HG03045 (cell line): ENCODE data around the gene UBE2J2.
A peak's percentile ranks its signal among the peaks of the same experiment; 100 is the strongest.

ENCODE experiments used
- ATAC-seq: cut with Tn5 transposase; IDR thresholded peaks from one replicate; pipeline ENCODE4 v1.9.1; 2021; ENCODE audit warnings: mild to moderate bottlenecking, moderate library complexity; ENCODE audit not compliant: unreplicated experiment

Gene UBE2J2

DNA sequence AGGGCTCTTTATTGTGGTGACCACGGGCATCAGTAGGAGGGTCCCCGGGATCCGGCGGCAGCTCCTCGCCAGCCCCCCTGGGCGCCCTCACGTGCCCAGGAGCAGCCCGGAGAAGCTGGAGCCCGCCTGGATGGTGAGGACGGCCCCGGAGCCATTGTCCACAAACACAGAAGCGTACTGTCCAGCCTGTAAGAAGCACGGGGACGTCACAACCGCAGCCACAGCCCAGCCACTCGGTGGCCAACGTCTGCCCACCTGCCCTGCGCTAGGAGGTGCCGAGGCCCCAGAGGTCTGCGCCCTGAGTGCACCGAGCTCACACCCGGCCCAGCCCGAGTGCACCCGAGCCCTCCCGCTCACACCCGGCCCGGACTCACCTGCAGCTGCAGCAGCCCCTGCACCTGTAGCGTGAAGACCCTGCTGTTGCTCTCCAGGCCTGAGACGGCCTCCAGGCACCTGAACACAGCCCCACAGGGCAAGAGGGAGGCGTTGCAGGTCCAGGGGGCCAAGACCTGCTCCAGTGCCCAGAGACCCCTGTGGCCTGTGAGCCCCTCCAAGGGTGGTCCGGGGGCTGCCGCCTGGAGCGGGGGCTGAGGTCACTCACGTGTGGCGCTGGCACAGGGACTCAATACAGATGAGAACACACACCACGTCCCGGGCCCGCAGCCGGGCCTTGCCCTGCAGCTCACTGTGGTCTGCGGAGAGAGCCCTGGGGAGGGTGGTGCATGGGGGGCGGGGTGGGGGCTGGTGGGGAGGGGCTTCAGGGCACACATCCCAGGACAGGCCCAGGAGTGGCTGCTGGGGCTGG lies 31.0 kb downstream of the UBE2J2 start:
- ATAC-seq: no peak

DNA sequence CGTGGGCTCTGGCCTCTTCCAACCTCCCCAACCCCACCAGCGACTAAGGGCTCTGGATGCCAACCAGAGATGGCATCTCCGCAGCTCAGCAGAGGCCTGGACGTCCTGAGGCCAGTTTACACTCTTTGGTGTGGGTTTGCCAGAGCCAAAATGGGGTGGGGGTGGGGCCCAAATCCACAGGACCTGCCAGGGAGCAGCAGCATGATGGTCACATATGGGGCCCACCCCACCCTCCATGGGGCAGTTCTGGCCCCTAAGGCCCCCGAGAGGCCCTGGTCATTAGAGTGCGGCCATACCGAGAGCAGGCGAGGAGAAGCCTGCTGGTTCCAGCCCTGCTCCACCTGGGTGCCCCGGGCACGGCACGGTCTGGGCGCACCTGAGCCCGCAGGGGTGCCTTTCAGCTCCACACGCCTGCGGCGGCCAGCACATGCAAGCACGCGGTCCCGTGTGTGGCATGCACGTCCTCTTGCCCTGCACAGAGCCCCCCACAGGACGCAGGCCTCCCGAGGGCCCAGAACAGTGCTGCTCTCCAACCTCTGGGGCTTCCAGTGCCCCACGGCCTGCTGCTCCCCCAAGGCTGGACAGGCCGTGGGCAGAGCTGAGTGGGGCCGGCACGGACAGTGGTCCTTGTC lies 31.9 kb downstream of the UBE2J2 start:
- no peak for ATAC-seq

DNA sequence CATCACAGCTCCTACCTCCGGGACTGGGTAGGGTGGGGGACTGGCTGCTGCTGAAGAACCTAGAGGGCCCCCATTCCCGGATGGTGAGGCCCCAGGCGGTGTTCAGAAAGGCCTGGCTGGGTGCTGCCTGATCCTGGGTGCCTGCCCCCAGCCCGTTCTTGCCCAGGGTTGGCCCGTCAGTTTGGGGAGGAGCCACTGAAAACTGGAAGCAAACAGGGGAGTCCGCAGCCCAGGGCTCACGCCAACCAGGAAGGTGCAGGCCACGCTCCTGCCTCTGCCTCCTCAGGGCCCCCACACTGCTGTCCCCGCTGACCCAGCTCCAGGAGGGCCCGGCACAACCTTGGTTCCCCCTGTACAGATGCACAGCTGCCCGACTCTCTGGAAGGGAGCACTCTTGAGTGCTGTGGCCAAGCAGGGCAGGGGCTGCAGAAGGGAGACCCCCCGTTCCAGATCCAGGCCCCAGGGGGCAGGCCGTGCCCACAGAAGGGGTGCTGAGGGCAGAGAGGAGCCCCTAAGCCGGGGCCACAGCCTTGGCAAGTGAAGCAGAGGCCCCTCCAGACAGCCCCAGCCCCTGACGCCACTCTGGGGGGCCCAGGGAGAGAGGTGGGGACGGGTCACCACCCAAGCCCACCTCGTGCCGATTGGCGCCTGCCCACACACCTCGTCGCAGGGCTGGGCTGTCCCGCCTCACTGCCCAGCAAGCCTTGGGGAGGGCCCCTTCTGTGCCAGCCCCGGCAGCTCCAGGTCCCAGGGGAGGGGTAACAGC lies 32.6 kb downstream of the UBE2J2 start:
- ATAC-seq: no peak

GRCh38 chr1:1240348-1240732 lies 33.3 kb downstream of the UBE2J2 start:
- ATAC-seq: no peak

GRCh38 chr1:1239614-1240347 lies 33.9 kb downstream of the UBE2J2 start:
- ATAC-seq: no peak

DNA sequence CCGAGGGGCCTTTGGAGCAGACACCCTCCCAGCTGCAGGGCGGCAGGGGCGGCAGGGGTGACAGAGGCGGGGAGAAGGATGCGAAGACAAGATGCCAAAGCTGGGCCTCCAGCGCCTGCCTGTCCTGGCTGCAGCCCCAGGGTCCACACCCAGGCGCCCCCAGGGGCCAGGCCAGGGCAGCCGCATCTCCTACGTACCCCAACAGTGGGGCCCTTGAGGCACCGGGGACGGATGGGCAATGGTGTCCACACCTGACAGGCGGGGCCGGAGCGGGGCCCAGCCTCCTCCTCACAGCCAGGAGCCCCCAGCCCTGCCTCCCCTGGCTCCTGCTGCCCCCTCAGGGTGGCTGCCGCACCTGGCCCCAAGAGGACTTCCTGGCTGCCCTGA lies 34.4 kb downstream of the UBE2J2 start:
- ATAC-seq: no peak

GRCh38 chr1:1238702-1239178 lies 34.9 kb downstream of the UBE2J2 start:
- no peak for ATAC-seq

GRCh38 chr1:1237874-1238701 lies 35.6 kb downstream of the UBE2J2 start:
- no peak for ATAC-seq

DNA sequence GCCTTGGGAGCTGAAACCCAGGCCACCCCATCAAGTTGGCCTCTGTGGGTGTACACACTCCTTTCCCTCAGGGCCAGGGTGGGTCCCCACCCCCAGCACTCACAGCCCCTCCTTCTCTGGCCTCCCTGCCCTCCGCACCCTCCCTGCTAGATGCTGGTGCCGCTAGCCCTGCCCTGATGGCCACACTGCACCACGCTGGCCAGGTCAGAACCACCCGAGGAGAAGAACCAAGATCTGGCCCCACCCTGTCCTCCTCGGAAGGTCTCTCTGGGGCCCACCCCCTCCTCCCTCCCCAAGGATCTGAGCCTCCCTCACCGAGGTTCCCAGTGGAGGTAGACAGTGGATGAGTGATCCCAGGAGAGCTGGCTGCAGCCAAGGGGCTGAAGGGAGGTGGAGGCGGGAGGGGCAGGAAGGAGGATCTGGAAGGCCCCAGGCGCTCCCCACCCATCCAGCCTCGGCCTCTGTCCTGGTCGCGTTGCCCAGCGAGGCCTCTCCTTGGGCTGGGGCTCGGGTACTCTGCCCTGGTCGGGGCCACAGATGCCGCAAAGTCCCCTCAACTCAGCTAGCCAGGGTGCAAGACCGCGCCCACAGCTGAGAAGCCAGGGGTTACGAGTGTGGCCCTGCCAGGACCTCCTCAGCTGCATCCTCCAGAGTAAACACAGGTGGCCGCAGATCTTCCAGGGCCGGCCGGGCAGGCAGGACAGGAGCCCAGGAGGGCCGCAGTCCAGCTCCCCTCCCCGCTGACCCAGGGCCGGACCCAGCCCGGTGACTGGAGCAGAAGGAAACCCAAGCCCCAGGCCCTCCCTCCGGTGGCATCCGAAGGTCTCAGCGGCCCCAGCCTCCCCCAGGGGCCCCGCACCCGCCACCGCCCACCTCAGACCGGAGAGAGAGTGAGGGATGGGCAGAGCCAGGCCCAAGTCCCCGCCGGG lies 36.4 kb downstream of the UBE2J2 start:
- ATAC-seq: no peak

DNA sequence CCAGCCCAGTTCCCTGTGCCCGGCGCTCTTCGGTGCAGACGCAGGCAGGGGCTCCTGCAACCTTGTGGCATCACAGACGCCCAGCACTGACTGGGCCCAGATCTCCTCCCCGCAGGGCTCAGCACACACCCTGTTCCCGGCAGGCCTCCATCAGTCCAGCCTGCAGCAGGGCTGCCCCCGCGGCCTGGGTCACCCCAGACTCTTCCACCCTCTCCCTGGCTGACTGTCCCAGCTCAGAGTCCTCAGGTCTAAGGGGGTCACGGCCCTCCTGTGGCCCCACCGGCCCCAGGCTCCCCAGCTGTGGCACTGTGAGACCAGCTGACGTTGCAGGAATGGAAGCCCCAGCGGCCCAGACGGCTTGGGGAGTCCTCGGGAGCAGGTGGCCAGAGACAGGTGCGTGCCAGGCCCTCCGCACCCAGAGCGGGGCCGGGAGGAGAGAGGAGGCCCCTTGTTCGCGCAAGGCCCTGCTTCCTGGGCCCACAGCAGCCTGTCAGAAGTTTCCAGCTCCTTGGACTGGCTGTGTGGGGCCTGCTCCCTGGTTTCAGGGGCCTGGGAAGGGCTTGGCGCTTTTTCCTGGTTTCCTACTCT lies 37.4 kb downstream of the UBE2J2 start:
- ATAC-seq: no peak

- no peak for ATAC-seq
These were observed 38.5 kb downstream of the UBE2J2 start for GRCh38 chr1:1235016-1235744.

- ATAC-seq: no peak
These were observed 39.4 kb downstream of the UBE2J2 start for GRCh38 chr1:1234180-1234808.

- no peak for ATAC-seq
These were observed 40.1 kb downstream of the UBE2J2 start for GRCh38 chr1:1233567-1233892.

DNA sequence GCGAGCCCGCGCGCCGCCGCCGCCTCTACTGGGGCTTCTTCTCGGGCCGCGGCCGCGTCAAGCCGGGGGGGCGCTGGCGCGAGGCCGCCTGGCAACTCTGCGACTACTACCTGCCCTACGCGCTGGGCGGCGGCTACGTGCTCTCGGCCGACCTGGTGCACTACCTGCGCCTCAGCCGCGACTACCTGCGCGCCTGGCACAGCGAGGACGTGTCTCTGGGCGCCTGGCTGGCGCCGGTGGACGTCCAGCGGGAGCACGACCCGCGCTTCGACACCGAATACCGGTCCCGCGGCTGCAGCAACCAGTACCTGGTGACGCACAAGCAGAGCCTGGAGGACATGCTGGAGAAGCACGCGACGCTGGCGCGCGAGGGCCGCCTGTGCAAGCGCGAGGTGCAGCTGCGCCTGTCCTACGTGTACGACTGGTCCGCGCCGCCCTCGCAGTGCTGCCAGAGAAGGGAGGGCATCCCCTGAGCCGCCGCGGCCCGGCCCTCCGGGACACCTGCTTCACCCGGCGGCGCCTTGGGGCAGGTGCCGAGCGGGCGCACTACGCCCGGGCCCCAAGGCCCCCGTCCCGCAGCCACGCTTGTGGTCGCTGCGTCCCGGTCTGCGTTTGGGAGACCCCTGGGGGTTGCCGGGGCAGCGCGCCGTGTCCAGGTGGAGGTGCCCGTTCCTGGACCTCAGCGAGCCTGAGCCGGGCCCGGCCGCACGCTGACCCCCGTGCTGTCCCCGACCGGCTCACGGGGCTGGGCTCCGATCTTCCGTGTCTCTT lies 40.7 kb downstream of the UBE2J2 start:
- no peak for ATAC-seq

DNA sequence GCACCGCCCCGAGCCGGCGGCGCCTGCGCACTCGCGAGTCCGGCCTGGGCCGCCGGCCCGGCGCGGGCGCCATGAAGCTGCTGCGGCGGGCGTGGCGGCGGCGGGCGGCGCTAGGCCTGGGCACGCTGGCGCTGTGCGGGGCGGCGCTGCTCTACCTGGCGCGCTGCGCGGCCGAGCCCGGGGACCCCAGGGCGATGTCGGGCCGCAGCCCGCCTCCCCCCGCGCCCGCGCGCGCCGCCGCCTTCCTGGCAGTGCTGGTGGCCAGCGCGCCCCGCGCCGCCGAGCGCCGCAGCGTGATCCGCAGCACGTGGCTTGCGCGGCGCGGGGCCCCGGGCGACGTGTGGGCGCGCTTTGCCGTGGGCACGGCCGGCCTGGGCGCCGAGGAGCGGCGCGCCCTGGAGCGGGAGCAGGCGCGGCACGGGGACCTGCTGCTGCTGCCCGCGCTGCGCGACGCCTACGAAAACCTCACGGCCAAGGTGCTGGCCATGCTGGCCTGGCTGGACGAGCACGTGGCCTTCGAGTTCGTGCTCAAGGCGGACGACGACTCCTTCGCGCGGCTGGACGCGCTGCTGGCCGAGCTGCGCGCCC lies 41.4 kb downstream of the UBE2J2 start, which contains the start of gene B3GALT6:
TSS of gene B3GALT6 (plus strand) at position 30 of the 588 bp plus-strand sequence. CDS start at position 72, 42 bp downstream.
- peak; percentile 4 for ATAC-seq

DNA sequence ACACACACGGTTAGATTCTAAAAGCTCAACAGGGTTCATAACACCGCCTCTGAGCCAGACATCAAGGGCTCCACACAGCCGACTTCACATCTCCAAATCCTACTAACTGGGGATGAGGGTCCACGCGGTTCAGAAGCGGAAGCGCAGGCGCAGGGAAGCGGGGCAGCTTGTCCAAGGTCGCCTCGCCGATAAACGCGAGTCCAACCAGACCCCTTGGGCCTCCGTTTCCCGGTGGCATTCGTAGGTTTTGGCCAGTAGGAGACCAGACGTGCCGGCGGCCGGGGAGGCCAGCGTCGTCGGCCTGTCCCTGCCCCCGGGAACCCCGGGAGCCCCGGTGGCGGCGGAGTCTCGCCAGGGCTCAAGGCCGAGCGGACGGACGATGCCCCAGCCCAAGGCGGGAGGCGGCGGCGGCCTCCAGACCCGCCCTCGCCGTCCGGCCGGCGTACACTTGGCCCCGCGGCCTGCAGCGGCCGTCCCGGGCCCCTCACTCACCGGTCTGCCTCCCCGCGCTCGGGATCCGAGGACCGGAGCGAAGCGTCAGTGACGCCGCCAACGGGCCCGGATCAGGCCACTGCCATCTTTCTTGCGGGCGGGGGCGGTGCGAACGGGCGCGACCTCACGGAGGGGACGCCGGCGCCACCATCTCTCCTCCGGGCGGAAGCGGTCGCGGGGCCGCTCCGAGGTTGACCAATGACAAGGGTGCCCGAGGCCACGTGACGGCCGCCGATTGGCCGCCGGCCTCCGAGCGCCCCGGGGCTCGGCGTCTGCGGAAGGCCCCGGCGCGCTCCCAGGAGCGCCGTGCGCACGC lies 42.0 kb downstream of the UBE2J2 start, which contains the start of gene SDF4:
TSS of gene SDF4 (minus strand) at position 602 of the 808 bp plus-strand sequence. CDS start 3,229 bp downstream, outside the sequence.
- ATAC-seq: peak; percentile 89
